Esophagus mucosa (tissue), 1 donor: ENCODE measurements around the gene GCNT2. TPM values are rescaled to one million over a fixed set of nuclear protein-coding genes. Genes with fewer than 3 reads are reported as not detected.
"Not testable (repeated sequence)": the region's sequence is repeated elsewhere in the genome, so short reads cannot be mapped to it uniquely, and the experiment has no call there.

Experiments used
- ATAC-seq: fragments of 200-7000 bp; cut with Tn5 transposase; one replicate; pipeline ENCODE4 v1.9.1; 2020
- total RNA-seq: library from RNA; stranded (reverse); gene quantifications from one replicate; pipeline ENCODE4 v1.2.4, GENCODE V29; 2023
- donor health status: DM: yes; HTN: yes; CAD: no.

GCNT2 gene
- total RNA-seq, 1 donor from 2014 or later = 8.1 TPM

- no peak for ATAC-seq
Measured at GRCh38 chr6:10613723-10614122, 92.6 kb downstream of the GCNT2 start.

GRCh38 chr6:10615675-10616074 lies 94.5 kb downstream of the GCNT2 start:
- no peak for ATAC-seq

GRCh38 chr6:10616266-10616665 lies 95.1 kb downstream of the GCNT2 start:
- not testable (repeated sequence) for ATAC-seq

DNA sequence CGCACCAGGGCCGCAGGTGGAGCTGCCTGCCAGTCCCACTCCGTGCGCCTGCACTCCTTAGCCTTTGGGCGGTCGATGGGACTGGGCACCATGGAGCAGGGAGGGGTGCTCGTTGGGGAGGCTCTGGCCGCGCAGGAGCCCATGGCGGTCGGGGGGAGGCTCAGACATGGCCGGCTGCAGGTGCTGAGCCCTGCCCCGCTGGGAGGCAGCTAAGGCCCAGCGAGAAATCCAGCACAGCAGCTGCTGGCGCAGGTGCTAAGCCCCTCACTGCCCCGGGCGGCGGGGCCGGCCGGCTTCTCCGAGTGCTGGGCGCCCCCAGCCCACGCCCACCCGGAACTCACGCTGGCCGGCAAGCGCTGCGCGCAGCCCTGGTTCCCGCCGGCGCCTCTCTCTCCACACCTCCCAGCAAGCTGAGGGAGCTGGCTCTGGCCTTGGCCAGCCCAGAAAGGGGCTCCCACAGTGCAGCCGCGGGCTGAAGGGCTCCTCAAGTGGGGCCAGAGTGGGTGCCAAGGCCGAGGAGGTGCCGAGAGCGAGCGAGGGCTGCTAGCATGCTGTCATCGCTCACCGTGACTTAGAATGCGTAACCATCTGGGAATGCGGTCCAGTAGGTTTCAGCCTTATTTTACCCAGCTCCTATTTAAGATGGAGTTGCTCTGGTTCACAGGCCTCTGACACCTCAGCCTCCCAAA lies 96.0 kb downstream of the GCNT2 start:
- ATAC-seq = no peak

DNA sequence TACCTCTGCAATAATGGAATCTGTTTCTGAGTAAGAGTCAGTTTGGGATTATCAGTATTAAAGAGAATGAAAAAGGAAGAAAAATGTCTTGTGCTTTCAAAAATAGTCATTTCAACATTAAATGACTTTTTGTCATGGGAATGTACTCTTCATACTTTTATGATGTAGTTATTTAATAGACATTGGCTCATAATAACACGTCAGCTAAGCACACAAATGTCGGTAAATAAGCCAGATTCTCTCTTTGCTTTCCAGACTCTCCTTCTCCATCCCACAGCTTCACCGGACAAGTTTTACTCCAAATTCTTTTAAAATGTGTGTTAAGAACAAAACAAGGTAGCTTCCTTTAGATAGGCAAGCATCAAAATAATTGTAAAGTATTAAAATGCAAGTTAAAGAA lies 97.3 kb downstream of the GCNT2 start:
- ATAC-seq = no peak

DNA sequence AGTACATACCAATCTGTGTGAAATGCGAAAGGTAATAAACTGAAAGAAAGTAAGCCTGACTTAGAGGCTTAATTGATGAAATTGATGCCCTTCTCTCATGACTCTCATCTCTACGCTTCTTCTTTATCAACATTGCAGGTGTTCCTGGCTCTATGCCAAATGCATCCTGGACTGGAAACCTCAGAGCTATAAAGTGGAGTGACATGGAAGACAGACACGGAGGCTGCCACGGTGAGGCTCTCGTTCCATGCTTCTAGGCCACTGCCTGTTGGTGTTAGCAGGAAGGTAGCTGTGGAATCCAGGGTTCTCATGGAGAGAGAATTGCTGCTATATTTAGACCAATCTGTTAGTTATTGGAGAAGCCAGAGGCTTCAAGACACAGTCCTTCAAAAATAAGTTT lies 100.1 kb downstream of the GCNT2 start:
- ATAC-seq = no peak

DNA sequence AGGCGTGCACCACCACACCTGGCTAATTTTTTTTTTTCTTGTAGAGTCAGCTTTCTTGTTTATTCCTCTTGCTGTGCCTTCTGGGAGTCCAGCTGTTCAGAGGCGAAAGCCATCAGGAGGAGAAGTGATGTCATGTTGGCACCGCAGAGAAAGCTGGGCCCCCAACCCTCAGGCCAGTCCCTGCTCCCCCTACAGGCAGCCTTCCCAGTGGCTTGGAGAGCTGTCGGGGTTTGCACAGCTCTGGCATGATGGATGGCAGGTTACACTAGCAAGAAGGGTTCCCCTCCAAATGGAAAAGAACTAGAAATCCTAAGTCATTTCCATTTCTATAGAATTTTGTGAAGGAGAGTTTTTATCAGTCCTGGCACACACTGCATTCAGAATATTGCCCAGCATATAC lies 100.7 kb downstream of the GCNT2 start:
- ATAC-seq = no peak

- ATAC-seq = no peak
Measured at GRCh38 chr6:10624836-10625235, 103.7 kb downstream of the GCNT2 start.

GRCh38 chr6:10626154-10626741 lies 105.1 kb downstream of the GCNT2 start:
- no peak for ATAC-seq

GRCh38 chr6:10627800-10628199 lies 106.6 kb downstream of the GCNT2 start:
- no peak for ATAC-seq

DNA sequence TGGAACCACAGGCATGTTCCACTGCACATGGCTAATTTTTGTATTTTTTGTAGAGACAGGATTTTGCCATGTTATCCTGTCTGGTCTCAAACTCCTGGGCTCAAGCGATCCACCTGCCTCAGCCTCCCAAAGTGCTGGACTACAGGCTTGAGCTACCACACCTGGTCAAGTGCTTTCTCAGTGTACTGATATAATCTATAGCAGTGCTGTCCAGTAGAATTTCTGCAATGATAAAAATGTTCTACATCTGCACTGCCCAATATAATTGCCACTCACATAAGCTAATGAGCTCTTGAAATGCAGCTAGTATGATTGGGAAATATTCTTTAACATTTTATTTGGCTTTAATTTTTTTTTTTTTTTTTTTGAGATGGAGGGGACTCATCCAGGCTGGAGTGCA lies 109.0 kb downstream of the GCNT2 start:
- ATAC-seq = no peak

DNA sequence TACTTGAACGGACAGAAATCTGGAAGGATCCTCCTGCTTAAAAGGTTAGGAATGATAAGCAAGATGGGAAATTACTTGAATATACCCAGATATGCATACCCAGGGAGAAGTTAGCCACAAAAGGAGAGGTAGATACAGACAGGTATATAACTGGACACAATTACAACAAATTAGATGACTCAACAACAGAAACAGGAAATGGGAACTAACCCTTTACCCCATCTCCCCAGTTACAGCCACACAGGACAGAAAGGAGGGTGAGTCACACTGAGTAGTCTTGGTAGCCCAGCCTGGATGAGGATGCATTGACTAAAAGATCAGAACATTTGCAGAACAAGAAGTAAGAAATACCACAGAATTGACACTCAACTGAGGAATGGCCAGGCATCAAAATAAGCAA lies 112.1 kb downstream of the GCNT2 start:
- peak; percentile 99 for ATAC-seq

DNA sequence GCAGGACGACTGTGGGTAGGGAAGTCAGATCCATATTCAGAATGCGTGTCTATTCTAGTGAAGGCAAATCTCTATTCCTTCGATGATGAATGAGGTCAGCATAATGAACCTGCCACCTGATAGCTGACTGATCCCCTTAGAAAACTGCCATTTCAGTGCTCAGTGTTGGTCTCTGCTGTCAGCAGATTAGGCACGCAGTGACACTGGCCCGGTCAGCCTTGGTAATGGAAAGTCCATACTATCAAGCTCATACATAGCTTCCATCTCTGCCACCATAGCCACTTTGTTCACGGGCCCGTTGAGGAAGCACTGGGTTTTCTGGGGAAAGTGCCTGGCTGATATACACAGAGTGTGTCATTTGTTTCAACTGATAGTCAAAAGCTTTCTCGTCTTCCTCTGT lies 119.3 kb downstream of the GCNT2 start:
- no peak for ATAC-seq

DNA sequence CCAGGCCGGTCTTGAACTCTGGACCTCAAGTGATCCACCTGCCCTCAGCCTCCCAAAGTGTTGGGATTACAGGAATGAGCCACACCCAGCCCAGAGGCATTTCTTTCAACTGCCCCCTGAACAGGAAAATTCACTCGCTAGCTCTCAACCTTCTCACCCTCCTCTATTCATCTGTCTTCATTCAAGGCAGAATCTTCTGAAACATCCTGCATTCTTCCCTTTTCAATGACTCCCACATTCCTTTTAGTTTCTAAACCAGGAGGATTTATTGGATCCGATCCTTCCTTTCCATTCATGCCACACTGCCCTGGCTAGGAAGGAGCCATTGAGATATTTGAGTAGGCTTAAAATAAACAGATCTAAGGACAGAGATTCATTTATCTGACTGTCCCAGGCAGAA lies 120.4 kb downstream of the GCNT2 start:
- no peak for ATAC-seq

DNA sequence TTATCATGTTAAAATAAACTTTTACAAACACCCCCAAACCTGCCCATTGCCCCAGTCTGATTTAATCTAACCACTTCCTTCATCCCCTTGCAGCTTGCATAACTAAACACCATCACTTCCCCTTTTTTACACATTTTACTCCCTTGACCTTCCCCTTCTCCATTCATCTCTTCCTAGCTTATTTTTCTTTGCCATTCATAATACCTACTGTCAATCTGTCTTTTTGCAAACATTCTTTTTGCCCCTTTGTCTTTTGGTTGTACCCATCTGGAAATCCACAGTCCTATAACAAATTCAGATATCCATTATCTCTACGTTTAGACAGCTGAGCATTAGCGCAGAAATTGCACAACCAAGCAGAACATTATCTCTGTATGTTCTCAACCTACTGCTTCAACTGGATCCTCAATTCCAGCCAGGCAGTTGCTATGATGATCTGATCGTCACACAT lies 122.1 kb downstream of the GCNT2 start:
- no peak for ATAC-seq

DNA sequence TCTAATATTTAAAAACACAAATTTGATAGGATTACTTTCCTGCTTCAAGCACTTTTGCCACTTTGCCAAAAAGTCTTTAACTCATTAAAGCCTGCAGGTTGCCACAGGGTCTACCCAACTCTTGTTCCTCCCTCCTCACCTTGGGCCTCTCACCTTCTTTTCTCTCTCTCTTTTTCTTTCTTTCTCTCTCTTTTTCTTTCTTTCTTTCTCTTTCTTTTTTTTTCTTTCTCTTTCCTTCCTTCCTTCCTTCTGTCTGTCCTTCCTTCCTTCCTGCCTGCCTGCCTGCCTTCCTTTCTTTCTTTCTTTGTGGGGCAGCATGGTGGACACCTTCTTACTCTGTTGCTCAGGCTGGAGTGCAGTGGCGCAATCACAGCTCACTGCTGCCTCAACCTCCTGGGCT lies 123.1 kb downstream of the GCNT2 start:
- no peak for ATAC-seq

DNA sequence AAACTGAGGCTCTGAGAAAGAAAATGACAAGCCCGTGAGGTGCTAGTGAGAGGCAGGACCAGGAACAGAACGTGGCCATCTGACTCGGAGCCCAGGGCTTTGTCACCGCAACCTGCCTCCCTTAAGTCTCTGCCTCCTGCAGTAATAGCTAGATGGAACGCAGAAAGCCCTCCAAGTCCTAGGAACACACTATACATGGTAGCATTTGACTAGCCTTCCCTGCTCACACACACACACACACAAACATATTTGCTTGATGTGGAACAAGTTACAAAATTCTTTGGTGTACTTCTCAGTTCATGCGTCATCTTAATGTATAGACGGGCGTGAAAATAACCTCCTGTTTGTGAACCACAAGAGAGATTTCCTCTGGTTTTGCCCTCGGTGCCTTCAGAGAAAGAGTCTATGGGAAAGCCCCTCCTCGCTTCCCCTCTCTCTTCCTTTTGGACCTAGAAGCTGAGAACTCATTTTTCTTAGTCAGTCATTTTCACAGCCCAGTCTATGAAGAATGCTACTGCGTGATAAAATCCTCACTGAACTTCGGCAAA lies 134.4 kb downstream of the GCNT2 start:
- ATAC-seq = no peak

DNA sequence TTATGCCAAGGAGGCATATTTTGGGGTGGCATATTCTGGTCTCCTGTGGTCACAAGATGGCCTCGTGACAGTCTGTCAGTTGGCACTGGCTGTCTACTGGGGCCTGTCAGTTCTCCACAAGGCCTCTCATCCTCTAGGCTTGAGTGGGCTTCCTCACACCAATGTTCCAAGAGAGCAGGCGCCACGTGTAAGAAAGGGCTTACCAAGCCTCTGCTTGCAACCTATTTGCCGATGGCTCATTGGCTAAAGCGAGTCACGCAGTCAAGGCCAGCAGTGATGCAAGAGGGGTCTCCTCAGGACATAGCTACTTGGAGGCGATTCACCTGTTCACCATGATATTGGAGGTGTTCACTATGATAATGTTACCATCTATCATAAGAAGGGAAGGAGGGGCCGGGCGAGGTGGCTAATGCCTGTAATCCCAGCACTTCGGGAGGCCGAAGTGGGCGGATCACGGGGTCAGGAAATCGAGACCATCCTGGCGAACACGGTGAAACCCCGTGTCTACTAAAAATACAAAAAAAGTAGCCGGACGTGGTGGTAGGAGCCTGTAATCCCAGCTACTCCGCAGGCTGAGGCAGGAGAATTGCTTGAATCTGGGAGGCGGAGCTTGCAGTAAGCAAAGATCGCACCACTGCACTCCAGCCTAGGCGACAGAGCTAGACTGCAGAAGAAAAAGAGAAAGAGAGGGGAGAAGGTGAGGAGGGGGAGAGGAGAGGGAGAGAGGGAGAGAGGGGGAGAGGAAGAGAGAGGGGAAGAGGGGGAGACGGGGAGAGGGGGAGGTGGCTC lies 138.0 kb downstream of the GCNT2 start:
- no peak for ATAC-seq

DNA sequence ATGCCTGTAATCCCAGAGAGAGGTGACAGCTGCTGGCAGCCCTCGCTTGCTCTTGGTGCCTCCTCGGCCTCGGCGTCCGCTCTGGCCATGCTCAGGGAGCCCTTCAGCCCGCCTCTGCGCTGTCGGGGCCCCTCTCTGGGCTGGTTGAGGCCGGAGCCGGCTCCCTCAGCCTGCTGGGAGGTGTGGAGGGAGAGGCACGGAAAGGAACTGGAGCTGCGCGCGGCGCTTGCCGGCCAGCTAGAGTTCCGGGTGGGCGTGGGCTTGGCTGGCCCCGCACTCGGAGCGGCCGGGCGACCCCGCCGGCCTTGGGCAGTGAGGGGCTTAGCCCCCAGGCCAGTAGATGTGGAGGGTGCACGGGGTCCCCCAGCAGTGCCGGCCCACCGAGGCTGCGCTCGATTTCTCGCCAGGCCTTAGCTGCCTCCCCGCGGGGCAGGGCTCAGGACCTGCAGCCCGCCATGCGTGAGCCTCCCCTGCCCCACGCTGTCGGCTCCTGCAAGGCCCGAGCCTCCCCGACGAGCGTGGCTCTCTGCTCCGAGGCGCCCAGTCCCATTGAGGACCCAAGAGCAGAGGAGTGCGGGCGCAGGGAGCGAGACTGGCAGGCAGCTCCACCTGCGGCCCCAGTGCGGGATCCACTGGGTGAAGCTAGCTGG lies 138.7 kb downstream of the GCNT2 start:
- no peak for ATAC-seq

- ATAC-seq = not testable (repeated sequence)
Measured at GRCh38 chr6:10660431-10661191, 139.5 kb downstream of the GCNT2 start.

DNA sequence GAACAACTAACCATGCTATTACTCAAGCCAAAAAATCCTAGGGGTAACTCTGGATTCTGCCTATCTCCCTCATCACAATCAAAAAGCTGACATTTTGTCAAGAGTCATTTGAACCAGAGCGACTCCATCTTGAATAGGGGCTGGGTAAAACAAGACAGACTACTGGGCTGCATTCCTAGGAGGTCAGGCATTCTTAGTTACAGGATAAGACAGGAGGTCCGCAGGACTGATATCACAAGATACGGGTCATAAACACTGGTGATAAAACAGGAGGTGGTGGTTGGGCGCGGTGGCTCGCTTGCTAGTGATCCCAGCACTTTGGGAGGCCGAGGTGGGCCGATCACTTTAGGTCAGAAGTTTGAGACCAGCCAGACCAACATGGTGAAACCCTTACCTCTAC lies 141.1 kb downstream of the GCNT2 start:
- ATAC-seq = no peak

DNA sequence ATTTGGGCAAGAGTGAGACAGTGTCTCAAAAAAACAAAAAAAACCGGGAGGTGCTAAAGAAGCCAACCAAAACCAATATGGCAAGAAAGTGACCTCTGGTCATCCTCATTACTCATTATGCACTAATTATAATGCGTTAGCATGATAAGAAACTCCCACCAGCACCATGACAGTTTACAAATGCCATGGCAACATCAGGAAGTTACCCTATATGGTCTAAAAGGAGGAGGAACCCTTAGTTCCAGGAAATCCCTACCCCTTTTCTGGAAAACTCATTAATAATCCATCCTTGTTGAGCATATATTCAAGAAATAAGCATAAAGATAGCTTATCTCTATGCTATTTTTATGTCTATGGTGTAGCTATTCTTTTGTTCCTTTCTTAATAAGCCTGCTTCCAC lies 141.6 kb downstream of the GCNT2 start:
- no peak for ATAC-seq
